Gastroesophageal sphincter (tissue), 3 donors: ENCODE measurements around the gene EHMT2.

Source experiments
- CTCF ChIP-seq, 4 experiments: fragments of 200-600 bp in 2 of 4; fragments of 450-650 bp in 2 of 4; sonication (generic) in 1 of 4; IDR thresholded peaks; one replicate each; pipeline ENCODE4 v1.5.1; 2017 to 2019; ENCODE audit warnings: antibody characterized with exemption in 4 of 4, mild to moderate bottlenecking in 2 of 4, moderate library complexity in 2 of 4
- EP300 ChIP-seq: sonication (generic); formaldehyde crosslinking; IDR thresholded peaks from one replicate; pipeline ENCODE4 v1.6.1; 2017; ENCODE audit warnings: antibody characterized with exemption, mild to moderate bottlenecking
- POLR2A ChIP-seq, 2 donors: fragments of 450-650 bp; IDR thresholded peaks; one replicate each; pipeline ENCODE4 v1.6.1; 2017; ENCODE audit warnings: antibody characterized with exemption in 2 of 2, mild to moderate bottlenecking in 2 of 2, moderate library complexity in 1 of 2

GRCh38 chr6:31943742-31944141 is 46.2 kb upstream of the EHMT2 start:
- TF ChIP-seq POLR2A (IDR thresholded peaks at IDR 0.05) (no peak), CTCF (IDR thresholded peaks at IDR 0.05) (no peak), EP300 (no peak)
